Heart right ventricle (tissue), 16 donors: ENCODE measurements around the gene TUG1. TPM values are rescaled to one million over a fixed set of nuclear protein-coding genes. Genes with fewer than 3 reads are reported as not detected.
A peak's percentile ranks its signal among the peaks of the same experiment; 100 is the strongest.

Experiments
- ATAC-seq, 8 donors: fragments of 200-7000 bp; cut with Tn5 transposase; one replicate each; pipeline ENCODE4 v1.9.1; 2020; ENCODE audit warnings: mild to moderate bottlenecking in 8 of 8, moderate library complexity in 8 of 8, moderate number of reproducible peaks in 1 of 8
- DNase-seq, 2 donors: peaks; one replicate each; pipeline ENCODE4 v3.0.0-alpha.2; 2020
- H3K27ac ChIP-seq, 10 donors: fragments of 200-600 bp; sonication (generic) in 2 of 10; one replicate each; pipeline versions ENCODE4 v1.5.0 to v1.8.0; 2020 to 2022; ENCODE audit warnings: mild to moderate bottlenecking in 3 of 10
- H3K27me3 ChIP-seq, 7 donors: fragments of 200-600 bp; one replicate each; pipeline ENCODE4 v1.8.0; 2021 to 2022; ENCODE audit warnings: mild to moderate bottlenecking in 2 of 7
- H3K36me3 ChIP-seq, 9 donors: fragments of 200-600 bp; sonication (generic) in 1 of 9; one replicate each; pipeline versions ENCODE4 v1.5.0 to v1.8.0; 2020 to 2022; ENCODE audit warnings: mild to moderate bottlenecking in 2 of 9
- H3K4me1 ChIP-seq, 9 donors: fragments of 200-600 bp; sonication (generic) in 1 of 9; one replicate each; pipeline versions ENCODE4 v1.5.0 to v1.8.0; 2020 to 2022; ENCODE audit warnings: mild to moderate bottlenecking in 4 of 9
- H3K4me3 ChIP-seq, 10 donors: fragments of 200-600 bp; sonication (generic) in 2 of 10; one replicate each; pipeline versions ENCODE4 v1.5.0 to v1.8.0; 2020 to 2022; ENCODE audit warnings: mild to moderate bottlenecking in 7 of 10, moderate library complexity in 2 of 10
- H3K9me3 ChIP-seq, 11 donors: fragments of 200-600 bp in 10 of 11; sonication (generic) in 2 of 11; one replicate each; pipeline versions ENCODE4 v1.5.0 to v1.8.0; 2013 to 2022; ENCODE audit warnings: mild to moderate bottlenecking in 2 of 11, control low read depth in 1 of 11, moderate library complexity in 1 of 11
- CTCF ChIP-seq, 9 donors: fragments of 200-600 bp; sonication (generic) in 2 of 9; IDR thresholded peaks; one replicate each; pipeline versions ENCODE4 v1.5.0 to v1.8.0; 2021 to 2022; ENCODE audit warnings: antibody characterized with exemption in 9 of 9, mild to moderate bottlenecking in 5 of 9, moderate library complexity in 1 of 9
- WGBS, 2 donors: extraction: QIAGEN DNeasy Blood & Tissue Kit; methylation state at CpG; one replicate each; pipeline ENCODE4 v1.1.7; 2013; ENCODE audit warnings: inconsistent platforms in 1 of 2; 5-methylcytosine and 5-hydroxymethylcytosine counted together
- intact Hi-C, 10 donors: fragments of 100-400 bp; cut with DNase I; formaldehyde crosslinking; loops; one replicate each; pipeline versions ENCODE4 v1.11.1 to v1.14.2; 2022
- polyA plus RNA-seq, 2 donors: library from polyadenylated mRNA; stranded (reverse); fragments of 200-250 nt; gene quantifications; one replicate each; pipeline ENCODE4 v1.2.3, GENCODE V29; 2013
- total RNA-seq, 10 donors: library from RNA; stranded (reverse); fragmentation: NEBNext Ultra II Directional in 3 of 10; extraction: Animal tissue kit (Norgen Biotek cat#: 25700) in 3 of 10; gene quantifications; one replicate each; pipeline versions ENCODE4 v1.2.1 to v1.2.4, GENCODE V29; 2021 to 2023
- donor health status: Arrhythmogenic right ventricular cardiomyopathy.
- donor health status: ischemic (EF 13 %, LVEDD 7.1; RV severe dilation, severe dysfunction).
- donor health status: healthy with polysubstance abuse.
- donor health status: DM: no; HTN: yes; CAD: no.
- donor health status: DM: no; HTN: no; CAD: no.
- donor health status: ischemic (EF 25% LVEDD 6.9; RV normal size, moderate dysfunction).
- donor health status: ischemic (EF 25% LVEDD 5.7; RV mildly dilated, moderate dysfunction).
- donor health status: healthy.
- donor health status: DM: yes; HTN: yes; CAD: no.
- donor health status: Ischemic cardiomyopathy.
- donor health status: ischemic (EF 35%, LVEDD 5.7; RV mildly dilated, moderate dysfunction).
- donor health status: nonischemic (EF 11% LVEDD 7.7; RV severe dilation, severe dysfunction).
- donor health status: DM: yes; HTN: yes; CAD: no.
- donor health status: PGD.
- donor health status: ischemic (EF 29% LVEDD 5.4; RV normal size, mild dysfunction).
- donor health status: nonischemic (EF 23%, LVEDD 6.1; RV moderate dilation, normal function).

The TUG1 gene
- total and polyA plus RNA-seq, 12 donors: 18.6 to 48.4 (median 42.2) TPM

- peak within 1 kb of the TSS; percentile 76 to 91 (median 84) for H3K4me3 ChIP-seq
- intact Hi-C loops: loop anchor here in 7 of 10 donors (2.0 to 5.0 kb wide), 6 partner anchors 77 to 264 kb away; partner anchors contain the start of genes SMTN (in 6 of the 7) and RNF185 (in 1 of the 7)
- peaks cover 4 to 59% (median 41%) of the 10 kb centered on the region in 9 donors for H3K4me1 ChIP-seq
- H3K27me3 ChIP-seq: no peaks in the 10 kb centered on the region
- peaks cover 0 to 51% (median 4%) of the 10 kb centered on the region in 11 donors for H3K9me3 ChIP-seq
- peak within 1 kb of the TSS; percentile 88 to 99 (median 96) for H3K27ac ChIP-seq
- H3K36me3 ChIP-seq: peaks cover 0 to 36% (median 21%) of the 10 kb centered on the region in 9 donors
- no peak for TF ChIP-seq CTCF (IDR thresholded peaks at IDR 0.05)
- 16 to 17% methylated on average over 53 of the region's 53 CpGs for WGBS, 2 donors
- peak in 1 of 2 donors; percentile 73 for DNase-seq
- ATAC-seq: peak; percentile 14 to 49 (median 41)
Observed at GRCh38 chr22:30968015-30968923, 796 bp upstream of the TUG1 start, which contains the start of gene MORC2. Gene MORC2, minus strand, starts transcription at chr22:30968774. Its CDS starts 885 bp downstream, at chr22:30967889.

GRCh38 chr22:30969532-30970355 lies 679 bp downstream of the TUG1 start:
- intact Hi-C loops: loop anchor here in 8 of 10 donors (2.0 to 10.0 kb wide), 9 partner anchors 65 to 263 kb away; partner anchors contain the start of genes SMTN (in 7 of the 8) and RNF185 (in 1 of the 8)
- Histone ChIP-seq H3K27ac (peak overlapping the region; percentile 88 to 99 (median 96)), H3K27me3 (no peaks in the 10 kb centered on the region), H3K4me1 (peaks cover 4 to 55% (median 39%) of the 10 kb centered on the region in 9 donors), H3K4me3 (peak overlapping the region; percentile 76 to 91 (median 84)), H3K36me3 (peaks cover 0 to 50% (median 29%) of the 10 kb centered on the region in 9 donors), H3K9me3 (peaks cover 0 to 66% (median 9%) of the 10 kb centered on the region in 11 donors)
- TF ChIP-seq CTCF (IDR thresholded peaks at IDR 0.05): peak in 1 of 9 donors; percentile 16
- ATAC-seq (peak in 6 of 8 donors; percentile 17 to 64 (median 38)), DNase-seq (peak in 1 of 2 donors; percentile 29)
- WGBS, 2 donors: 3% methylated on average over 41 to 49 of the region's 49 CpGs

DNA sequence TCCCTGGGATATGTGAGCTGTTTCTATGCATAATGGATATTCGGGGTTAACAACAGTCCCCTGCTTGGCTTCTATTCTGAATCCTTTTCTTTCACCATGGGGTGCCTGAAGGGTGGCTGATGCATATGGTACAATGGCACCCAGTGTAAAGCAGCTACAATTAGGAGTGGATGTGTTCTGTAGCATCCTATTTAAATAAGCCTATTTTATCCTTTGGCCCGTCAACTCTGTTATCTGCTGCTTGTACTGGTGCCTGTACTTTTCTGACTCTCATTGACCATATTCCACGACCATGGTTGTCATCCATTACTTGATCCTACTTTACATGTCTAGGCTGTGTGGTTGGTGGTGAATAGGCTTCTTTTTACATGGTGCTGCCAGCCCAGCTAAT lies 1.3 kb downstream of the TUG1 start:
- peaks cover 0 to 72% (median 9%) of the 10 kb centered on the region in 11 donors for H3K9me3 ChIP-seq
- DNase-seq (no peak), ATAC-seq (no peak)
- TF ChIP-seq CTCF (IDR thresholded peaks at IDR 0.05): no peak
- peaks cover under 1 to 56% (median 35%) of the 10 kb centered on the region in 9 donors for H3K36me3 ChIP-seq
- no peaks in the 10 kb centered on the region for H3K27me3 ChIP-seq
- 39 to 45% methylated on average over 3 of the region's 3 CpGs for WGBS, 2 donors
- intact Hi-C loops: loop anchor here in 3 of 10 donors (2.0 to 10.0 kb wide), 3 partner anchors 64 to 110 kb away; partner anchors contain the start of gene SMTN (in 1 of the 3)
- H3K4me1 ChIP-seq: peaks cover 4 to 51% (median 39%) of the 10 kb centered on the region in 9 donors
- H3K27ac ChIP-seq: peak overlapping the region in 7 of 10 donors; percentile 93 to 99 (median 97)
- H3K4me3 ChIP-seq: peak overlapping the region; percentile 76 to 91 (median 84)
